Liver (tissue), 9 donors: ENCODE data around the gene COL3A1. TPM values are rescaled to one million over a fixed set of nuclear protein-coding genes. Genes with fewer than 3 reads are reported as not detected.

ENCODE experiments used
- DNase-seq: peaks from one replicate; pipeline ENCODE4 v3.0.0-alpha.2; 2017; ENCODE audit warnings: low spot score
- H3K27ac ChIP-seq, 2 donors: one replicate each; pipeline ENCODE4 v1.7.0; 2013; ENCODE audit warnings: inconsistent platforms in 2 of 2, low read length in 2 of 2, control low read depth in 1 of 2, low read depth in 1 of 2, mild to moderate bottlenecking in 1 of 2
- H3K27me3 ChIP-seq, 4 donors: one replicate each; pipeline versions ENCODE4 v1.6.1 to v1.7.0; 2013; ENCODE audit warnings: low read length in 3 of 4, inconsistent platforms in 1 of 4, mild to moderate bottlenecking in 1 of 4, moderate library complexity in 1 of 4; ENCODE audit not compliant: control insufficient read depth in 4 of 4, insufficient read depth in 4 of 4
- H3K36me3 ChIP-seq, 4 donors: one replicate each; pipeline versions ENCODE4 v1.6.1 to v1.7.0; 2013; ENCODE audit warnings: low read length in 3 of 4, mild to moderate bottlenecking in 3 of 4, low read depth in 1 of 4, moderate library complexity in 1 of 4; ENCODE audit not compliant: control insufficient read depth in 4 of 4, insufficient read depth in 3 of 4
- H3K4me1 ChIP-seq, 4 donors: one replicate each; pipeline versions ENCODE4 v1.6.1 to v1.7.0; 2013; ENCODE audit warnings: low read length in 3 of 4, mild to moderate bottlenecking in 3 of 4, moderate library complexity in 1 of 4; ENCODE audit not compliant: control insufficient read depth in 4 of 4, insufficient read depth in 4 of 4
- H3K4me3 ChIP-seq, 3 donors: one replicate each; pipeline versions ENCODE4 v1.6.1 to v1.7.0; 2013; ENCODE audit warnings: low read length in 3 of 3, control low read depth in 1 of 3, low read depth in 1 of 3, mild to moderate bottlenecking in 1 of 3
- H3K9ac ChIP-seq, 2 donors: one replicate each; pipeline ENCODE4 v1.7.0; 2013; ENCODE audit warnings: low read length in 2 of 2, mild to moderate bottlenecking in 2 of 2, moderate library complexity in 2 of 2, control low read depth in 1 of 2, low read depth in 1 of 2
- H3K9me3 ChIP-seq, 4 donors: one replicate each; pipeline versions ENCODE4 v1.6.1 to v1.7.0; 2013; ENCODE audit warnings: low read length in 3 of 4; ENCODE audit not compliant: control insufficient read depth in 4 of 4
- EGR1 ChIP-seq, 2 donors: IDR thresholded peaks; 2 replicates each; pipeline ENCODE4 v1.6.1; 2016 to 2018; ENCODE audit warnings: antibody characterized with exemption in 2 of 2, low read depth in 2 of 2
- FOXA1 ChIP-seq: IDR thresholded peaks from 2 replicates; pipeline ENCODE4 v1.6.1; 2016; ENCODE audit warnings: antibody characterized with exemption
- FOXA2 ChIP-seq: IDR thresholded peaks from 2 replicates; pipeline ENCODE4 v1.6.1; 2016; ENCODE audit warnings: antibody characterized with exemption
- GABPA ChIP-seq, 2 donors: IDR thresholded peaks in 1 of 2; conservative IDR thresholded peaks in 1 of 2; 2 replicates each; pipeline ENCODE4 v1.6.1; 2016; ENCODE audit warnings: antibody characterized with exemption in 2 of 2, mild to moderate bottlenecking in 1 of 2, moderate library complexity in 1 of 2
- HNF4A ChIP-seq, 2 donors: conservative IDR thresholded peaks; 2 replicates each; pipeline ENCODE4 v1.6.1; 2016; ENCODE audit warnings: antibody characterized with exemption in 2 of 2, mild to moderate bottlenecking in 2 of 2
- JUND ChIP-seq, 2 donors: IDR thresholded peaks; 2 replicates each; pipeline ENCODE4 v1.6.1; 2016; ENCODE audit warnings: antibody characterized with exemption in 2 of 2
- NR2F2 ChIP-seq: IDR thresholded peaks from 2 replicates; pipeline ENCODE4 v1.6.1; 2016; ENCODE audit warnings: antibody characterized with exemption
- RAD21 ChIP-seq, 2 donors: IDR thresholded peaks; 2 replicates each; pipeline ENCODE4 v1.6.1; 2016; ENCODE audit warnings: antibody characterized with exemption in 2 of 2, mild to moderate bottlenecking in 2 of 2
- RXRA ChIP-seq, 2 donors: IDR thresholded peaks; 2 replicates each; pipeline ENCODE4 v1.6.1; 2017 to 2018; ENCODE audit warnings: antibody characterized with exemption in 2 of 2, mild to moderate bottlenecking in 1 of 2
- SP1 ChIP-seq: IDR thresholded peaks from 2 replicates; pipeline ENCODE4 v1.6.1; 2018; ENCODE audit warnings: antibody characterized with exemption, mild to moderate bottlenecking
- TAF1 ChIP-seq: conservative IDR thresholded peaks from 2 replicates; pipeline ENCODE4 v1.6.1; 2016; ENCODE audit warnings: antibody characterized with exemption, mild to moderate bottlenecking
- YY1 ChIP-seq: IDR thresholded peaks from 2 replicates; pipeline ENCODE4 v1.6.1; 2016; ENCODE audit warnings: antibody characterized with exemption, mild to moderate bottlenecking
- WGBS: extraction: QIAGEN DNeasy Blood & Tissue Kit; methylation state at CpG from one replicate; pipeline ENCODE4 v1.1.7; 2013; 5-methylcytosine and 5-hydroxymethylcytosine counted together
- polyA plus RNA-seq, 2 donors: library from polyadenylated mRNA; stranded (reverse) in 1 of 2; unstranded in 1 of 2; fragments of 200-250 nt in 1 of 2; fragments of >200 nt in 1 of 2; fragmentation: Nextera tagmentation in 1 of 2; extraction: Ambion mirVana in 1 of 2; gene quantifications; one replicate each; pipeline versions ENCODE4 v1.2.1 to v1.2.3, GENCODE V29; 2013 to 2015
- total RNA-seq, 2 donors: library from RNA; depleted of rRNA; stranded (reverse); fragments of >200 nt; gene quantifications; one replicate each; pipeline ENCODE4 v1.2.3, GENCODE V29; 2014
- TF ChIP-seq, protein P1 (sequence below): IDR thresholded peaks from 2 replicates; pipeline ENCODE4 v1.6.1; 2016; ENCODE audit warnings: antibody characterized with exemption
- TF ChIP-seq, protein P2 (sequence below): IDR thresholded peaks from 2 replicates; pipeline ENCODE4 v1.6.1; 2016; ENCODE audit warnings: antibody characterized with exemption
- TF ChIP-seq, protein P3 (sequence below): fragments of 150-350 bp; IDR thresholded peaks from 2 replicates; pipeline ENCODE4 v1.5.1; 2017; ENCODE audit warnings: improper control_type of control experiment, low read depth, low read length; ENCODE audit not compliant: missing input control
- TF ChIP-seq, protein P4 (sequence below): IDR thresholded peaks from 2 replicates; pipeline ENCODE4 v1.6.1; 2016; ENCODE audit warnings: antibody characterized with exemption
- TF ChIP-seq, protein P5 (sequence below): IDR thresholded peaks from 2 replicates; pipeline ENCODE4 v1.6.1; 2016; ENCODE audit warnings: antibody characterized with exemption, mild to moderate bottlenecking
- donor health status: healthy.
- donor health status: healthy.
- donor health status: healthy.
- donor health status: healthy.
- donor health status: healthy.

Gene COL3A1
- total and polyA plus RNA-seq, 4 donors: 21.4 to 207 (median 93.3) TPM

DNA sequence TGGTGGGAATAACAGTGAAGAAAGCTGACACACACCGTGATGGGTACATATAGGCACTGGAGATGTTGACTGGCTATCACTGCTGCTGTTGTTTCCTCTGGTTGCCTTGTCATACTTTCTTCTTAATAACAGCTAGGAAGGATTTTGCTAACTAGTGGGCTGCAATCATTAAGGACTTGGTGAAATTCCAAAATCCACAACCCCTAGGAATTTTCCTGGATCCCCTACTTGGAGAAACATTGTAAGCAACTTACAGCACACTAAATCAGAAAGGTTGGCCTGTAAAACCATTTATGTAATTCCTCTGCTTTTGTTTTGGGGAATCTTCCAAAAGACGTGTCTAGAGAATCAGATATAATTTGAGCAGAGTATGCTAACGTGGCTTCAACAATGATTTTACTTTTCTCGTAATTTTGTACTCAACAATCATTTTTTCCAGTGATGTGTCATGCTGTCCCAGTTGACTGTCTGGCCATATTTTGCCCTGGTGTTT lies 8.0 kb upstream of the COL3A1 start:
- WGBS: 63% methylated on average over 4 of the region's 4 CpGs
- Histone ChIP-seq H3K4me3 (no peak overlapping the region), H3K9ac (no peak overlapping the region), H3K27ac (peak overlapping the region in 1 of 2 donors; percentile 5), H3K36me3 (no peaks in the 10 kb centered on the region), H3K4me1 (no peaks in the 10 kb centered on the region), H3K27me3 (no peaks in the 10 kb centered on the region), H3K9me3 (no peaks in the 10 kb centered on the region)
- TF ChIP-seq, protein P1, sequence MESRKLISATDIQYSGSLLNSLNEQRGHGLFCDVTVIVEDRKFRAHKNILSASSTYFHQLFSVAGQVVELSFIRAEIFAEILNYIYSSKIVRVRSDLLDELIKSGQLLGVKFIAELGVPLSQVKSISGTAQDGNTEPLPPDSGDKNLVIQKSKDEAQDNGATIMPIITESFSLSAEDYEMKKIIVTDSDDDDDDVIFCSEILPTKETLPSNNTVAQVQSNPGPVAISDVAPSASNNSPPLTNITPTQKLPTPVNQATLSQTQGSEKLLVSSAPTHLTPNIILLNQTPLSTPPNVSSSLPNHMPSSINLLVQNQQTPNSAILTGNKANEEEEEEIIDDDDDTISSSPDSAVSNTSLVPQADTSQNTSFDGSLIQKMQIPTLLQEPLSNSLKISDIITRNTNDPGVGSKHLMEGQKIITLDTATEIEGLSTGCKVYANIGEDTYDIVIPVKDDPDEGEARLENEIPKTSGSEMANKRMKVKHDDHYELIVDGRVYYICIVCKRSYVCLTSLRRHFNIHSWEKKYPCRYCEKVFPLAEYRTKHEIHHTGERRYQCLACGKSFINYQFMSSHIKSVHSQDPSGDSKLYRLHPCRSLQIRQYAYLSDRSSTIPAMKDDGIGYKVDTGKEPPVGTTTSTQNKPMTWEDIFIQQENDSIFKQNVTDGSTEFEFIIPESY: no peak
- TF ChIP-seq, protein P2, sequence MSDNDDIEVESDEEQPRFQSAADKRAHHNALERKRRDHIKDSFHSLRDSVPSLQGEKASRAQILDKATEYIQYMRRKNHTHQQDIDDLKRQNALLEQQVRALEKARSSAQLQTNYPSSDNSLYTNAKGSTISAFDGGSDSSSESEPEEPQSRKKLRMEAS: no peak
- TF ChIP-seq GABPA (IDR thresholded peaks at IDR 0.05 in 1 of 2, conservative IDR thresholded peaks at IDR 0.05 in 1 of 2): no peak
- TF ChIP-seq NR2F2: no peak
- TF ChIP-seq TAF1: no peak
- DNase-seq: no peak

DNA sequence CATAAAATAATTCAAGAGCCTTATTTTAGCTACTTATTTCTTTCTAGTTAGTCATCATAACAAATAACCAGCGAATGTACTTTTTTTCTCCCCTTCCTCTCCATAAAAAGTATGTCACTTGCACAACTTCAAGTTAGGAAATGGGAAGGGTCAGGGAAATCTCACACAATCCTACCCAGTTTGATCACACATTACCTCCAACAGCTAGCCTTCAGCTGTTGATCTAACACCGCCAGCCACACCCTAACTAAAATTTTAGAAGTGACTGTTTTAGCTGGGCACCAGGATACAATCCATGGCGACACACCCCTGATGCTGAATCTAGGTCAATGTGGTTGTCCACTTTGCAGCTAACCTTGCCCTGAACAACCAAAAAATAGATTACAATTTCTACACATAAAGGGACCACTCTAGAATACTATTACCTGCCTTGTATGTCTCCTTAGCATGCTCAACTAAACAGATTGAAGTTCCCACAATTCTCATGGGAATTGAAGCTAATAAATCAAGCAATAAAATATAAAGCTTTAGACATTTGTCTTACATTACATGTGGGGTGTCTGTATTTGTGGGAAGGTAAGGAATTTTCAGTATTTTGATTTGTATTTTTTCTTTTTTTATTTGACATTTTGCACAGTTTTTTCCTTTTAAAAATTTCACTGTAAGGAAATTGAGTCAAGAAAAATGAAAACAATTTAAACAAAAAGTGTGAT lies 7.3 kb upstream of the COL3A1 start:
- no peak overlapping the region for H3K4me3 ChIP-seq
- no peak overlapping the region for H3K9ac ChIP-seq
- WGBS: 81% methylated on average over 3 of the region's 3 CpGs
- H3K36me3 ChIP-seq: no peaks in the 10 kb centered on the region
- no peaks in the 10 kb centered on the region for H3K27me3 ChIP-seq
- TF ChIP-seq FOXA2 (no peak), RXRA (IDR thresholded peaks at IDR 0.05) (no peak), GABPA (IDR thresholded peaks at IDR 0.05 in 1 of 2, conservative IDR thresholded peaks at IDR 0.05 in 1 of 2) (no peak), YY1 (no peak), TAF1 (no peak), HNF4A (conservative IDR thresholded peaks at IDR 0.05) (no peak), RAD21 (IDR thresholded peaks at IDR 0.05) (no peak), SP1 (no peak), JUND (IDR thresholded peaks at IDR 0.05) (no peak), FOXA1 (no peak), EGR1 (IDR thresholded peaks at IDR 0.05; ENCODE audit: low read depth in 2 of 2) (no peak)
- TF ChIP-seq, protein P2: no peak
- TF ChIP-seq, protein P3, sequence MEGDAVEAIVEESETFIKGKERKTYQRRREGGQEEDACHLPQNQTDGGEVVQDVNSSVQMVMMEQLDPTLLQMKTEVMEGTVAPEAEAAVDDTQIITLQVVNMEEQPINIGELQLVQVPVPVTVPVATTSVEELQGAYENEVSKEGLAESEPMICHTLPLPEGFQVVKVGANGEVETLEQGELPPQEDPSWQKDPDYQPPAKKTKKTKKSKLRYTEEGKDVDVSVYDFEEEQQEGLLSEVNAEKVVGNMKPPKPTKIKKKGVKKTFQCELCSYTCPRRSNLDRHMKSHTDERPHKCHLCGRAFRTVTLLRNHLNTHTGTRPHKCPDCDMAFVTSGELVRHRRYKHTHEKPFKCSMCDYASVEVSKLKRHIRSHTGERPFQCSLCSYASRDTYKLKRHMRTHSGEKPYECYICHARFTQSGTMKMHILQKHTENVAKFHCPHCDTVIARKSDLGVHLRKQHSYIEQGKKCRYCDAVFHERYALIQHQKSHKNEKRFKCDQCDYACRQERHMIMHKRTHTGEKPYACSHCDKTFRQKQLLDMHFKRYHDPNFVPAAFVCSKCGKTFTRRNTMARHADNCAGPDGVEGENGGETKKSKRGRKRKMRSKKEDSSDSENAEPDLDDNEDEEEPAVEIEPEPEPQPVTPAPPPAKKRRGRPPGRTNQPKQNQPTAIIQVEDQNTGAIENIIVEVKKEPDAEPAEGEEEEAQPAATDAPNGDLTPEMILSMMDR: no peak
- TF ChIP-seq, protein P4, sequence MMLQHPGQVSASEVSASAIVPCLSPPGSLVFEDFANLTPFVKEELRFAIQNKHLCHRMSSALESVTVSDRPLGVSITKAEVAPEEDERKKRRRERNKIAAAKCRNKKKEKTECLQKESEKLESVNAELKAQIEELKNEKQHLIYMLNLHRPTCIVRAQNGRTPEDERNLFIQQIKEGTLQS: no peak
- TF ChIP-seq, protein P5, sequence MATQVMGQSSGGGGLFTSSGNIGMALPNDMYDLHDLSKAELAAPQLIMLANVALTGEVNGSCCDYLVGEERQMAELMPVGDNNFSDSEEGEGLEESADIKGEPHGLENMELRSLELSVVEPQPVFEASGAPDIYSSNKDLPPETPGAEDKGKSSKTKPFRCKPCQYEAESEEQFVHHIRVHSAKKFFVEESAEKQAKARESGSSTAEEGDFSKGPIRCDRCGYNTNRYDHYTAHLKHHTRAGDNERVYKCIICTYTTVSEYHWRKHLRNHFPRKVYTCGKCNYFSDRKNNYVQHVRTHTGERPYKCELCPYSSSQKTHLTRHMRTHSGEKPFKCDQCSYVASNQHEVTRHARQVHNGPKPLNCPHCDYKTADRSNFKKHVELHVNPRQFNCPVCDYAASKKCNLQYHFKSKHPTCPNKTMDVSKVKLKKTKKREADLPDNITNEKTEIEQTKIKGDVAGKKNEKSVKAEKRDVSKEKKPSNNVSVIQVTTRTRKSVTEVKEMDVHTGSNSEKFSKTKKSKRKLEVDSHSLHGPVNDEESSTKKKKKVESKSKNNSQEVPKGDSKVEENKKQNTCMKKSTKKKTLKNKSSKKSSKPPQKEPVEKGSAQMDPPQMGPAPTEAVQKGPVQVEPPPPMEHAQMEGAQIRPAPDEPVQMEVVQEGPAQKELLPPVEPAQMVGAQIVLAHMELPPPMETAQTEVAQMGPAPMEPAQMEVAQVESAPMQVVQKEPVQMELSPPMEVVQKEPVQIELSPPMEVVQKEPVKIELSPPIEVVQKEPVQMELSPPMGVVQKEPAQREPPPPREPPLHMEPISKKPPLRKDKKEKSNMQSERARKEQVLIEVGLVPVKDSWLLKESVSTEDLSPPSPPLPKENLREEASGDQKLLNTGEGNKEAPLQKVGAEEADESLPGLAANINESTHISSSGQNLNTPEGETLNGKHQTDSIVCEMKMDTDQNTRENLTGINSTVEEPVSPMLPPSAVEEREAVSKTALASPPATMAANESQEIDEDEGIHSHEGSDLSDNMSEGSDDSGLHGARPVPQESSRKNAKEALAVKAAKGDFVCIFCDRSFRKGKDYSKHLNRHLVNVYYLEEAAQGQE: no peak
- H3K27ac ChIP-seq: no peak overlapping the region
- H3K9me3 ChIP-seq: no peaks in the 10 kb centered on the region
- no peak for DNase-seq
- no peaks in the 10 kb centered on the region for H3K4me1 ChIP-seq
